GM23338 (cell line): ENCODE results near the gene GPR89B. TPM values are rescaled to one million over a fixed set of nuclear protein-coding genes. Genes with fewer than 3 reads are reported as not detected.

ENCODE experiments used
- ATAC-seq: fragments of 200-7000 bp; cut with Tn5 transposase; 3 replicates; pipeline ENCODE4 v1.9.1; 2020
- DNase-seq: peaks from one replicate; pipeline ENCODE4 v3.0.0-alpha.2; 2015; ENCODE audit warnings: low spot score
- H2AFZ ChIP-seq: fragments of 200-600 bp; sonication (generic); 2 replicates; pipeline ENCODE4 v1.8.0; 2016; ENCODE audit warnings: antibody characterized with exemption, mild to moderate bottlenecking, moderate library complexity
- H3F3A ChIP-seq: fragments of 200-600 bp; sonication (generic); replicated peaks from 2 replicates; pipeline ENCODE4 v1.8.0; 2017; ENCODE audit warnings: antibody characterized with exemption, mixed run types, low read depth
- H3K27ac ChIP-seq: fragments of 200-600 bp; sonication (generic); 2 replicates; pipeline ENCODE4 v1.6.1; 2016; ENCODE audit warnings: low read depth
- H3K27me3 ChIP-seq: fragments of 200-600 bp; sonication (generic); 2 replicates; pipeline ENCODE4 v1.8.0; 2016; ENCODE audit warnings: mild to moderate bottlenecking, mixed run types, moderate library complexity; ENCODE audit not compliant: insufficient read depth
- H3K36me3 ChIP-seq: fragments of 200-600 bp; sonication (generic); 2 replicates; pipeline ENCODE4 v1.8.0; 2016; ENCODE audit warnings: mild to moderate bottlenecking; ENCODE audit not compliant: insufficient read depth
- H3K4me1 ChIP-seq: fragments of 200-600 bp; sonication (generic); 2 replicates; pipeline ENCODE4 v1.8.0; 2016; ENCODE audit warnings: mild to moderate bottlenecking, moderate library complexity; ENCODE audit not compliant: insufficient read depth
- H3K4me2 ChIP-seq: fragments of 200-600 bp; sonication (generic); 2 replicates; pipeline ENCODE4 v1.7.1; 2017; ENCODE audit warnings: mixed run types
- H3K4me3 ChIP-seq: fragments of 200-600 bp; sonication (generic); 2 replicates; pipeline ENCODE4 v1.6.1; 2016; ENCODE audit warnings: mixed run types
- H3K79me2 ChIP-seq: fragments of 200-600 bp; sonication (generic); replicated peaks from 2 replicates; pipeline ENCODE4 v1.8.0; 2017; ENCODE audit warnings: mild to moderate bottlenecking; ENCODE audit not compliant: insufficient read depth
- H3K9me2 ChIP-seq: fragments of 200-600 bp; sonication (generic); 2 replicates; pipeline ENCODE4 v1.8.0; 2017; ENCODE audit not compliant: insufficient read depth
- H4K20me1 ChIP-seq: fragments of 200-600 bp; sonication (generic); replicated peaks from 2 replicates; pipeline ENCODE4 v1.8.0; 2017; ENCODE audit warnings: mild to moderate bottlenecking; ENCODE audit not compliant: insufficient read depth
- H3K27ac Mint-ChIP-seq: 2 replicates; pipeline ENCODE4 v1.8.0; 2020; ENCODE audit warnings: inconsistent platforms, mild to moderate bottlenecking, moderate library complexity, mixed read lengths
- H3K27me3 Mint-ChIP-seq: 3 replicates; pipeline ENCODE4 v1.8.0; 2022; ENCODE audit warnings: low read depth, mild to moderate bottlenecking, moderate library complexity, mixed read lengths, inconsistent platforms; ENCODE audit not compliant: insufficient read depth, poor library complexity
- H3K36me3 Mint-ChIP-seq: 3 replicates; pipeline ENCODE4 v1.8.0; 2021; ENCODE audit warnings: low read depth, mild to moderate bottlenecking, inconsistent platforms, moderate library complexity, mixed read lengths
- H3K4me1 Mint-ChIP-seq: 3 replicates; pipeline ENCODE4 v1.8.0; 2020; ENCODE audit warnings: mild to moderate bottlenecking, inconsistent platforms, mixed read lengths
- H3K4me3 Mint-ChIP-seq: 3 replicates; pipeline ENCODE4 v1.8.0; 2021; ENCODE audit warnings: moderate library complexity, mild to moderate bottlenecking, inconsistent platforms, mixed read lengths
- H3K9me3 Mint-ChIP-seq: 3 replicates; pipeline ENCODE4 v1.8.0; 2020; ENCODE audit warnings: moderate library complexity, mild to moderate bottlenecking, inconsistent platforms, mixed read lengths
- CREB1 ChIP-seq: fragments of 250-450 bp; sonication (Bioruptor Pico); IDR thresholded peaks from 2 replicates; pipeline ENCODE4 v1.5.0; 2020; ENCODE audit warnings: low read depth, mild to moderate bottlenecking, moderate library complexity
- CTCF ChIP-seq, 2 experiments: fragments of 200-600 bp in 1 of 2; sonication (generic) in 1 of 2; conservative IDR thresholded peaks; 2 replicates each; pipeline versions ENCODE4 v1.5.1 to v1.6.1; 2016 to 2017; ENCODE audit warnings: antibody characterized with exemption in 2 of 2, low read depth in 2 of 2, mild to moderate bottlenecking in 2 of 2, moderate library complexity in 1 of 2
- ETS1 ChIP-seq: IDR thresholded peaks from 2 replicates; pipeline ENCODE4 v1.6.1; 2016; ENCODE audit warnings: antibody characterized with exemption
- EZH2 ChIP-seq: fragments of 200-600 bp; sonication (generic); IDR thresholded peaks from one replicate; pipeline ENCODE4 v1.8.0; 2017; ENCODE audit warnings: antibody characterized with exemption, mild to moderate bottlenecking, low read depth; ENCODE audit not compliant: unreplicated experiment
- EZH2phosphoT487 ChIP-seq: fragments of 200-600 bp; sonication (generic); IDR thresholded peaks from one replicate; pipeline ENCODE4 v1.8.1; 2018; ENCODE audit warnings: antibody characterized with exemption; ENCODE audit not compliant: unreplicated experiment
- JUNB ChIP-seq: IDR thresholded peaks from one replicate; pipeline ENCODE4 v1.6.1; 2016; ENCODE audit warnings: antibody characterized with exemption; ENCODE audit not compliant: unreplicated experiment
- NANOG ChIP-seq: IDR thresholded peaks from 2 replicates; pipeline ENCODE4 v1.6.1; 2016; ENCODE audit warnings: antibody characterized with exemption, borderline replicate concordance
- POLR2AphosphoS5 ChIP-seq: IDR thresholded peaks from 2 replicates; pipeline ENCODE4 v1.6.1; 2016; ENCODE audit warnings: antibody characterized with exemption, low read depth
- REST ChIP-seq: IDR thresholded peaks from one replicate; pipeline ENCODE4 v1.6.1; 2018; ENCODE audit warnings: antibody characterized with exemption; ENCODE audit not compliant: unreplicated experiment
- STAT1 ChIP-seq: IDR thresholded peaks from one replicate; pipeline ENCODE4 v1.6.1; 2016; ENCODE audit warnings: antibody characterized with exemption; ENCODE audit not compliant: unreplicated experiment
- ZNF114 ChIP-seq: fragments of 250-450 bp; sonication (Bioruptor Pico); IDR thresholded peaks from 2 replicates; pipeline ENCODE4 v1.5.0; 2020; ENCODE audit warnings: mild to moderate bottlenecking, moderate library complexity
- ZNF331 ChIP-seq: fragments of 250-450 bp; sonication (Bioruptor Pico); IDR thresholded peaks from 2 replicates; pipeline ENCODE4 v1.5.0; 2020; ENCODE audit warnings: low read depth, mild to moderate bottlenecking, moderate library complexity
- ZNF462 ChIP-seq: fragments of 250-450 bp; sonication (Bioruptor Pico); IDR thresholded peaks from 2 replicates; pipeline ENCODE4 v1.5.0; 2020; ENCODE audit warnings: mild to moderate bottlenecking, moderate library complexity
- polyA plus RNA-seq: library from polyadenylated mRNA; unstranded; fragments of >200 nt; fragmentation: Nextera tagmentation; extraction: Ambion mirVana; gene quantifications from 2 replicates; pipeline ENCODE4 v1.2.1, GENCODE V29; 2016
- total RNA-seq: library from RNA; depleted of rRNA; stranded (reverse); fragments of >200 nt; shearing (Covaris generic); gene quantifications from 2 replicates; pipeline ENCODE4 v1.2.3, GENCODE V29; 2014

GPR89B gene
- total and polyA plus RNA-seq, 2 experiments from 2014 or later: 25.7 to 27.7 TPM

- no peak overlapping the region for H3K4me2 ChIP-seq
- H2AFZ ChIP-seq: no peak overlapping the region
- H3K4me3 ChIP-seq: no peak overlapping the region
- H3F3A ChIP-seq: no peaks in the 10 kb centered on the region
- H3K4me1 Mint-ChIP-seq: no peaks in the 10 kb centered on the region
- H3K27ac ChIP-seq: no peak overlapping the region
- H3K4me3 Mint-ChIP-seq: no peak overlapping the region
- no peaks in the 10 kb centered on the region for H3K36me3 Mint-ChIP-seq
- peaks cover 3% of the 10 kb centered on the region for H3K27me3 Mint-ChIP-seq
- H3K27me3 ChIP-seq: no peaks in the 10 kb centered on the region
- no peaks in the 10 kb centered on the region for H4K20me1 ChIP-seq
- ATAC-seq (no peak), DNase-seq (no peak)
- H3K27ac Mint-ChIP-seq: no peak overlapping the region
- TF ChIP-seq ZNF462 (CRISPR knock-in tag): no peak
- no peak for TF ChIP-seq POLR2AphosphoS5
- TF ChIP-seq STAT1: no peak
- no peak for TF ChIP-seq EZH2phosphoT487
- no peak for TF ChIP-seq ETS1
- no peak for TF ChIP-seq ZNF114 (CRISPR knock-in tag)
- TF ChIP-seq EZH2: no peak
- no peak for TF ChIP-seq NANOG
- TF ChIP-seq ZNF331: no peak
- no peak for TF ChIP-seq JUNB
- TF ChIP-seq REST: no peak
- no peak for TF ChIP-seq CTCF (conservative IDR thresholded peaks at IDR 0.05; ENCODE audit: low read depth in 2 of 2)
- TF ChIP-seq CREB1 (CRISPR knock-in tag): no peak
- H3K79me2 ChIP-seq: no peaks in the 10 kb centered on the region
- H3K9me3 Mint-ChIP-seq: no peaks in the 10 kb centered on the region
- H3K4me1 ChIP-seq: no peaks in the 10 kb centered on the region
- H3K36me3 ChIP-seq: no peaks in the 10 kb centered on the region
- no peaks in the 10 kb centered on the region for H3K9me2 ChIP-seq
Observed at GRCh38 chr1:147904726-147905125, 23.5 kb upstream of the GPR89B start.
